Stimulated activated CD4-positive, alpha-beta T cell treated with anti-CD3 and anti-CD28 coated beads, Interleukin-4, amount 100 ng/mL, for 4 hours (primary cell): Measurements from ENCODE around the gene SUPT3H.
"Not testable (repeated sequence)": the region's sequence is repeated elsewhere in the genome, so short reads cannot be mapped to it uniquely, and the experiment has no call there.

Source experiments
- DNase-seq, 2 experiments: peaks; one replicate each; pipeline ENCODE4 v3.0.0-alpha.2; 2020

SUPT3H gene

DNA sequence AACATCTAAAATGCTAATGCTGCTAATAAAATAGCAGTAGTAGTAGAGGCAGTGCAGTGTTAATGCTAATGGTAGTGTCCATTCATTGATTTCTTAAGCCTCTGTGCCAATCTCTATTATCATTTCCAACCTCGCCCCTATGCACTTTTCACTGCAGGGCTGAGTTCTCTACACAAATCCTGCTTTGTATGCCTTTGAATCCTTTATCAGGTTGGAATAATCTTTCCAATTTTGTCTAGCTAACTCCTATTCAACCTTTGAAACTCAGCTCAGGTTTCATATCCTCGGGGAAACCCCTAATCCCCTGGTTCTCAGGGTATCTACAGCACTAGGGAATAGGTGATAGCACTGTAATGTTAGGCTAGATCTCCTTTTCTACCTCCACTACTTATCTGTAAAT, 333.6 kb downstream of the SUPT3H start:
- no peak for DNase-seq

DNA sequence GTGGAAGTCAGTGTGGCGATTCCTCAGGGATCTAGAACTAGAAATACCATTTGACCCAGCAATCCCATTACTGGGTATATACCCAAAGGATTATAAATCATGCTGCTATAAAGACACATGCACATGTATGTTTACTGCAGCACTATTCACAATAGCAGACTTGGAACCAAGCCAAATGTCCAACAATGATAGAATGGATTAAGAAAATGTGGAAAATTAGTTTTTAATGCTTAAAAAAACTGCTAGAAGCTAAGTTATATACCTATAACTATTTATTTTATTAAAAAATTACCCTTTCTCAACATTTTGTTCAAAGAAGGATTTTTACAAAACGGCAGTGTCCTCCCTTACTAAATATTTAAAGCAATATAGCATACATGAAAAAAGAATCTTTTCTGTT, 335.1 kb downstream of the SUPT3H start:
- DNase-seq = not testable (repeated sequence)

DNA sequence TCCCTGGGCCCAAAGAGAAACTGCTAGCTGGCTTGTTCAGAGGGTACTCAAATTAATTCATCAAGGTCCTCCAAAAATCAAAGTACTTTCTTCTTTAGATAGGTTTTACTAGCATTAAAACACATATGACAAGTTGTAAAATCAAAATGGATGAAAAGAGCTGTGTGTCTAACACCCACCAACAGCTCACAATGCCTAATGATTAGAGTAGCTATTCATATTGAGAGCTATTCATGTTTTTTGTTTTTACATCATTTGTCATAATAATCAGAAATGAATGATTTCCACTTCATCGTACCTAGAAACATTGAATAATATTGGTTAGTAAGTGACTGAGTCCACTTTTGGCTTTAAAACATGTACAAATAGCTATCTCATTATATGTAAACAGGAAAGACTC, 339.5 kb downstream of the SUPT3H start:
- DNase-seq = no peak

DNA sequence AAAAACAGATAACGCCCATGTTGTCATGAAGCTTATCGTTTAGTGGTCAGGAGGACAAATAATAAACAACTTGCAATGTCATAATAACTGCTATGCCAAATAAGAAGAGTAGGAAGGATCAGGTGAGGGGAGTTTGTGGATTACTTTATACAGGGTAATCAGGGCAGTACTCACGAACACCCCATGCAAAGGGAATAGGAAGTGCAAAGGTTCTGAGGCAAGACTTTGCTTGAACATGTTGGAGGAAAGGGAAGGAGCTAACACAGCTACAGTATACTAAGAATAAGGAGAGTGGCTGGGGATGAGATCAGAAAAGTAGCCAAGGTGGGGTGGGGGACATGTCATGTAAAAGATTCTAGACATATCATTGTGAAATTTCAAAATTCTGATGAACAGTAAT, 341.6 kb downstream of the SUPT3H start:
- no peak for DNase-seq

DNA sequence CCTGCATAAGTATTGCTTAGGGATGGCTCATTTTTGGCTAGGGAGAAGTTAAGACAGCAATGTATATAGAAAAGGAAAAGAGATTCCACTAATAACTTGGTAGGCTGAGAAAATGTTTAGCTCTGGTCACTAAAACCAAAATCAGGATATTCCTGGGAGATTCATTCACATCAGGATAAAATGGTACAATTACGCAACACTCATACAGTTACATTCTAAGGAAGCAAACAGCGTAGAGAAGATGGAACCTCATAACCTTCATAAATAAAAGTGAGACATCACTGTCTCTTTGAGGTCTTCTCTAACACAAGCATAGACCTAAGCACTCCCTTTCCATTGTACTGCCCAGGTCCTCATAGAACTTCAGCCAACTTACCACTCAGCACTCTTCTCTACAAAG, 345.3 kb downstream of the SUPT3H start:
- no peak for DNase-seq

DNA sequence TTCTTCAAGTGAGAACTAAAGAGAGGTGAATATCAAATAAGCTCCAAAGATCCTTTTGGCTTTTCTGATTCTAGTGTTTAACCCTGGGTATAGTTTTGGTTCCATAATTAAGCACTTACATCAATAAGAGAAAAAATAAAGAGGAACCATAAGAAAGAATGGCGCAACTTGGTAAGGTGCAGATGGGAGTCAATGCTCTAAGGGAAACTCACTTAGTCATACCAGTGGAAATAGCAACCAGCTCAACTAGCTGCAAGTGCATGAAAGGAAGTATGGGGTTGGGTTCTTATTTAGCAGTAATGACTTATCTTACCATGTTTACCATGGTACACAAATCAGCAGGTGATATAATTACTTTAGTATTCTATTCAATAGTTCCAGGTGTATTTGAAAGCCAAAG, 346.1 kb downstream of the SUPT3H start:
- no peak for DNase-seq

DNA sequence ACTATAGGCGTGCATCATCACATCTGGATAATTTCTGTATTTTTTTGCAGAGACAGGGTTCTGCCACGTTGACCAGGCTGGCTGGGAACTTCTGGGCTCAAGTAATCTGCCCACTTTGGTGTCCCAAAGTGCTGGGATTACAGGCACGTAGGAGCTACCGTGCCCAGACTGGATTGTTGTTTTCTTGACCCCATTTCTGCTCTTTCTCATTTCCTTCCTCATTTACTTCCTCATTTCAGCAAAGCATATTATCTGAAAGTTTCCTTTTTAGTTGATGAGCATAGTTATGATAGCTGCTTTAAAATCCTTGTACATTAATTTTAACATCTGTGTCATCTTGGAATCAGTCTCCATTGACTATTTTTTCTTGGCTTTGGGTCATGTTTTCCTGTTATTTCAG, 350.6 kb downstream of the SUPT3H start:
- DNase-seq = no peak

DNA sequence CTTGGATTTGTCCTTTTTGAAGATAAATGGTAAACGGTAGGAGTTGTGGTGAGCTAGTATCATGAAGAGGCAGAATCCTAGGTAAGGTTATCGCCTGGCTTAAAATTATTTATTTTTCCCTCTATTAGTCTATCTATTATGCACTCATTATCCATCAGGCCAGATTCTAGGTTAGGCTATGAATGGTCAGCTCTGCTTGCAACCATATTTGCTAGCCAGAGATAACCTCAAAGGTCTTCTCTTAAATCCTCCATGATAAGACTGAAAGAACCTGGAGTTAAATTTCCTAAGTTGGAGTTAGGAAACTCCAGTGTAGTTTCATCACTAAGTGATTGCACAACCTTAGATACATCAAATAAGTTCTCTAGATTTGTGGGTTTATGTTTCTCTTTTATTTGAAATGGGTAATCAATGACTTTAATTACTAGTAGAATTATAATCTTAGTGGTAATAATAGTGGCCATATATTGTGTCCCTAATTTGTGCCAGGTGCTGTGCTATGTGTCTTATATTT, 351.7 kb downstream of the SUPT3H start:
- no peak for DNase-seq

DNA sequence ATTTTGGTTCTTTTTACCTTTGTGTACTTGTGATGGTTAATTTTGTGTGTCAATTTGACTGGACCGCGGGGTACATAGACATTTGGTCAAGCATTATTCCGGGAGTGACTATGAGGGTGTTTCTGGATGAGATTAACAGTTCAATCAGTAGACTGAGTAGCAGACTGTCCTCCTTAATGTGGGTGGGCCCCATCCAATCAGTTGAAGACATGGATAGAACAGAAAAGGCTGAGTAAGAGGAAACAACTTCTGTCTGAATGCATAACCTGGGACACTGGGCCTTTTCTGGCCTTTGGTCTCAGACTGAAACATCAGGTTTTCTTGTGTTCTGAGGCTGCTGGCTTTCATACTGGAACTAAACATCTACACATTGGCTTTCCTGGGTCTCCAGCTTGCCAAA, 353.1 kb downstream of the SUPT3H start:
- no peak for DNase-seq

DNA sequence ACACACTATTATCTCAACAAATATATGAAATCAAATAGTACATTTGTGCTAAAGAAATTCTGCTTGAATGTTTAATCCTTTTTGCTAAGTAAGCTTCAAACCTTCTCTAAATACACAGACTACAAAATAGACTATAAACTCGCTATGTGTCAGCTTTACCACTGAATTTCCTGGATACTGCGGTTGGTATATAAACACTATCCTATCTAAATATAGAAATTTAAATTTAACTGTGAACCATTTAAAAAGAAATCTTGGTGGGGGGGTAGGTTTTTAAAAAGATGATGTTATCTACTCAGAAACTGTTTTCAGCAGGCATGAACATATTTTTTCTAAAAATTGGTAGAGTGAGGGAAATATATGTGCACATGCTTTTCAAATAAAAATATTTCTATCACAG, 356.1 kb downstream of the SUPT3H start:
- DNase-seq = no peak

DNA sequence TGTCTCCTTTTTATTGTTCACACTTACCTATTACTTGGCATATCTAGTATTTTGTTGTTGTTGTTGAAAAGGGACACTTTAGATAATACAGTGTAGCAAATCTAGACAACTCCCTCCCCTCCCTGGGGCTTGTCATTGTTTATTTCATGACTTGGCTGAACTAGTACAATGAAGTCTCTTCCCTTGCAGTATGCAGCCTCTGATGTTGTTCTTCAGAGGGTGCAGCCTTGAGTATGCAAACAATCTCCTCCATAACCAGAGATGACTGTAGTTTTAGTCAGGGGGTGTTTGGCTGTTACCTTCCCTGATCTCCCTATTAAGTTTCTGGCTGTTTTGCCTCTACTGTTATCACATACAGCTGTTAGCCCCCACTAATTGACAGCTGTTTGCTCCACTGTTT, 365.0 kb downstream of the SUPT3H start:
- no peak for DNase-seq

DNA sequence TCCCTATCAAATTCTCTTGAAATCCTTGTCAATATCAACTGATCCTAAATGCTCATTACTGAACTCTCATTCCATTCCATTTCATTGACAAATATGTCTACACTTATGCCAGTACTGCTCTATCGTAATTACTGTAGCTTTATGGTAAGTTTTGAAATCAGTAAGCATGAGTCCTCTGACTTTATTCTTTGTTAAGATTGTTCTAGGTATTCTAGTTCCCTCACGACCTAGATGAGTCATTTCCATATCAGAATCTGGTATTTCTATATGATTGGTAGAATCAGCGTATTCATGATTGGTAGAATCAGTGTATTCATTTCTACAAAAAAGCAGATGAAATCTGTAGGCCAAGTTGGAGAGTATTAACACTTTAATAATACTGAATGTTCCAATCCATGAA, 368.2 kb downstream of the SUPT3H start:
- no peak for DNase-seq

DNA sequence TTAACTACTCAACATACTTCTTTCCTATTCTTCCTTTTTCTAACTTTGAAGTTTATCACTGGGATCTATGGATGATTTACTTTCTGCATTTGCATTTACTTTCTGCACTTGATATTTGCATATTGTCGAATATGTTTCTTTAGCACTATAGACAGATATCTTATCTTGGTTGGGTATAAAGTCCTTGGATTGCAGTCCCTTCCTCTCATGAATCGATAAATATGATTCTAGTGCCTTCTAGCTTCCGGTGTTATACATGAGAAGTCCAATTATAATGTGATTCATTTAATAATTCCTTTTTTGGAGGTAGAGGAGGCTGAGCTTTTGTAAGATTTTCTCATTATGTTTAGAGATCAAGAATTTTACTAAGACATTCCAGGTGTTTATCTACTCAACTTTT, 370.8 kb downstream of the SUPT3H start:
- DNase-seq = no peak

DNA sequence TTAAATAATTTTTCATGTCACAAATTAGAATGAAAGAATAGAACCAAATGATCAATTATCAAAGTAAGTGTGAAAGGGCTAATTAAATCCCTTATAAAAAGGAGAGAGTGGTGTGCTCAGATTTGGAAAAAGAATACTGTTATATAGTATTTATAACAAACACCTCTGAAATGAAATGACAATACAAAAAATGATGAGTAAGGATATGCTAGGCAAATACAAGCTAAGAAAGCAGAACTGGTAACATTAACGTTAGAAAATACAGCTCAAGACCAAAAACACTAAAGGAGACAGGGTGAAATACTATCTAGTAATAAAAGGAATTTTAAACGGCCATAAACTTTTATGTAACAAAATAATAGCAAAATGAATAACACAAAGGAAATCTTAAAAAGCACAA, 373.8 kb downstream of the SUPT3H start:
- DNase-seq = no peak

DNA sequence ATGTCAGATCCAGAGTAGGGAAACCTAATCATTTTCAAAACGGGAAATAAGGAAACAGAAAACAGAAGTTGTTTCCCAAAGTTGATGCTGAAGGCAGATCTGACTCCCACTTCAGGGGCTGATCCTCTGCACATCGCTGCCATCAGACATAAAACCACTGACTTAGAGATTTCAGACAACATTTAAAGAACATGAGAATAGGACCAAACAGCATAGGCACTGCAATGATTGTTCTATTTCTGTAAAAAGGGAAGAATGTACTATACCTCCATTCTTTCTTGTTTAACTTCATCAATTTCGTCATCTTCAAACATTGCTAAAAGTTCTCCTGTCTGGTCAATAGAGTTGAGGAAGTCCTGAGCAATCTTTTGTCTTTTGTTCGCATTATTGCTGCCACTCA, 374.3 kb downstream of the SUPT3H start:
- DNase-seq = no peak

DNA sequence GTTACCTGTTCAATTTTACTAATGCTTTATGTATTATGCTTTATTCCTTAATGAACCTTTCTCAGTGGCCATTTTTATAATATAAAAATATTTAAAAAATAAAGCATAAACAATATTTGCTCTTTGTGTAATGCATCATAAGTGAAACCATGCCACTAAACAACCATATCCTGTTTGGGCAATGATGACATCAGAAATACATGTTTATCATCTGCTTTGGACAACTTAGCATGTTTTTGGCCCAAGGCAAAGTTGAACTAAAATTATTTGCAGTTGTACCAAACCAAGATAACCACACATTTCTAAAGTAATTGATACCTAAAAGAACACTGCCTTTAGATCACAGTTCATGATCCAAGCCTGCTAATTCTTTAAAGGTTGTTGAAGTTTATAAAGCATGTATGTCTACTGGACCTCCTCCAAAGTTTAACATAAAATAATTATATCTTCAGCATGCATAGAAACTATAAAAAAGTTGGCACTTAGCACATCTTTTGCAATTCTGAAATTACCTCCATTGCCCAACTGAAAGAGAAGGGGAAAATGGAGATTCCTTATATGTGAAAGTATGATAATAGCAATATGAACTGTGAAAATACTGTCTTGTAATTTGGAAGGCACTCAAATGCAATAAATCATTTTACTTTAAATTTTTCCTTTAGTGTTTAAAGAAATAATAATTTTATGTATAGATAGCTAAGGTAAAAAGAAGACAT, 375.2 kb downstream of the SUPT3H start:
- no peak for DNase-seq

DNA sequence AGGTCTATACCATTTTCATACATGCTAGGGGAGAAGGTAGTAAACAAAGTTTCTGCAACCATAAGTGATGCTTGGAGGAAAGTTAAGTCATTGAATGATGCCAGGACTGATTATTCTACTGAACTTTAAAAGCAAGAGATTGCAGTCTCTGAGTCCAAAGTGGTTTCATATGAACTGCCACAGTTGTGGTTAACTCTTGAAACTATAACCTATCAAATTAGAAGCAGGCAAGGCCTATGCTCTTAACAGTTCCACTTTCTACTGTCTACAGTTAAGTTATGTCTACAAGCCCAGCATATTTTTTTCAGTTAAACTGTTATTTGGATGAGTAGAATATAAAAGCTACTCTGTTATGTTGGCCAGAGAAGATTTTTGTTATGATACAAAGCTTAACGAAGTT, 376.1 kb downstream of the SUPT3H start:
- no peak for DNase-seq

DNA sequence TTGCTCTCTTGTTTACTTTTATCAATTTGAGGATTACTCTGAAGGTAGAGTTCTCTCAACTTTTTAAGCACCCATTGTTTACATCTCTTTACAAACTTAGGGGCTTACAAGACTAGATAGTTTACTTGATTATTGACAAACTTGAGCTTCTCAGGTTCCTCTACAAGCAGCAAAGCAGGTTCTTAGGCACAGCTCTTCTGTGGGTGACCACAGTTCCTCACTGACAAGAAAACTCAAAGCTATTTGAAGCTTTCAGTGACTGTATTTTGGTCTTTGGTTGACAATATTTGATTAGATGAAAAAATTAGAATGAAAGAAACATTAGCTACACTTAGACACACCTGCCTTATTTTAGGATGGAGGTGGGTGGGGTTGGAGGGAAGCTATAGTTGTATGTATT, 376.9 kb downstream of the SUPT3H start:
- DNase-seq = no peak

DNA sequence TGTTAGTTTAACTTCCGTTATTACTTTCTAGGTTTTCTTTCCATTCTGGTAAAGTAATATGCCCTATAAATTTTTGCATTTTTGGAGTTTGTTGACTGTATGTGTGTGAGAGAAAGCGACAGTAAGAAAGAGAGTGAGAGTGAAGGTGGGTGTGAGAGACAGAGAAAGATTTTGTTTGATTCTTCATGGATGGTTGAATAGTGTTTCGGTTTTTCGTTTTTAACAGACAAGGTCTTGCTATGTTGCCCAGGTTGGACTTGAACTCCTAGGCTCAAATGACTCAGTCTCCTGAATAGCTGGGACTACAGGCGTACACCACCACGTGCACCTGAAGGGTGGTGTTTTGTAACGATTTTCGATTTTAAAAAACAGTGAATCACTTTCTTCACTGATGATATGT, 378.7 kb downstream of the SUPT3H start:
- no peak for DNase-seq

DNA sequence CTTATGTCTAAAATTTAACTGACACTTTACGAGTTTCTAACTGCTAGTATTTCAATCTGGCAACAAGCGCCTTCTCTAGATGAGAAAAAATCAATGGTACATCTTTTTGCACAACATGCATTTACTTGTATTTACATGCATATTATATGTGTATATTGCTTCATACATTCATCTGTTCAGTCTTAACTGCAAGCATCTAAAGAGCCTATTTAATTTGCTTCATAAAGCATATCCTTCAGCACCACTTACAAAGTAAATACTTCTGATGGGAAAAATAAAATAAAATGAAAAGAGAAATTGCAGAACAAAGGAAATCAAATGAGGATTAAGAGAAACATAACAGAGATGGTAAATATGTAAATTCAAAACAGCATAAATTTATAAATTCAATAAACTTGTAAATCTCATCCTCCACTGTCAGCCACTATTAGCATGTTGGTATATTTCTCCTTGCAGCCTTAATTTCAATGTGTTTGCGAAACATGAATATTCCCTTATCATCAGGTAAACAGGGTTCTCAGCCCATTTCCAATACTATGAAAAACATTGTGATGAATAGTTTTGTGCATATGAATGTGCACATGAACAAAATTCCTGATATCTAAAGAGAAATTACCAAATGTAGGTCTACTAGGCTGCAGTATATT, 382.1 kb downstream of the SUPT3H start:
- no peak for DNase-seq

DNA sequence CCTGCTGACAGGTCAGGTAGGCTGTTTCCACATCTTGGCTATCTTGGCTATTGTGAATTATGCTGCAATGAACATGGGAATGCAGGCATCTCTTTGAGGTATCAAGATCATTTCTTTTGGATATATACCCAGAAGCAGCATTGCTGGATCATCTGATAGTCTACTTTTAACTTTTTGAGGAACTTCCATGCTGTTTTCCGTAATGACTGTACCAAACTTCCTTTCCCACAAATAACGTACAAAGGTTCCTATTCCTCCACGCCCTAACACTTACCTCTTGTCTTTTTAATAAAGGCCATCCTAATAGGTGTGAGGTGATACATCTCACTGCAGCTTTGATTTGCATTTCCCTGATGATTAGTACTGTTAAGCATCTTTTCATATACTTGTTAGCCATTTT, 388.3 kb downstream of the SUPT3H start:
- DNase-seq = no peak

DNA sequence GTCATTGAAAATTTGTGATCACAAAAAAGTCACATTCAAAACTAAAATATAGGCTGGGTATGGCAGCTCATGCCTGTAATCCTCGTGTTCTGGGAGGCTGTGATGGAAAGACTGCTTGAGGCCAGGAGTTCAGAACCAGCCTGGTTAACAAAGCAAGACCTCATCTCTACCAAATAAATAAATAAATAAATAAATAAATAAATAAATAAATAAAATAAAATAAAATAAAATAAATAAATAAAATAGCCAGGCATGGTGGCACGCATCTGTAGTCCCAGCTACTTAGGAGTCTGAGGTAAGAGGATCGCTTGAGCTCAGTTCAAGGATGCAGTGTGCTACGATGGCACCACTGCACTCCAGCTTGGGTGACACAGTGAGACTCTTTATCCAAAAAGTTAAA, 392.7 kb downstream of the SUPT3H start:
- DNase-seq = no peak

DNA sequence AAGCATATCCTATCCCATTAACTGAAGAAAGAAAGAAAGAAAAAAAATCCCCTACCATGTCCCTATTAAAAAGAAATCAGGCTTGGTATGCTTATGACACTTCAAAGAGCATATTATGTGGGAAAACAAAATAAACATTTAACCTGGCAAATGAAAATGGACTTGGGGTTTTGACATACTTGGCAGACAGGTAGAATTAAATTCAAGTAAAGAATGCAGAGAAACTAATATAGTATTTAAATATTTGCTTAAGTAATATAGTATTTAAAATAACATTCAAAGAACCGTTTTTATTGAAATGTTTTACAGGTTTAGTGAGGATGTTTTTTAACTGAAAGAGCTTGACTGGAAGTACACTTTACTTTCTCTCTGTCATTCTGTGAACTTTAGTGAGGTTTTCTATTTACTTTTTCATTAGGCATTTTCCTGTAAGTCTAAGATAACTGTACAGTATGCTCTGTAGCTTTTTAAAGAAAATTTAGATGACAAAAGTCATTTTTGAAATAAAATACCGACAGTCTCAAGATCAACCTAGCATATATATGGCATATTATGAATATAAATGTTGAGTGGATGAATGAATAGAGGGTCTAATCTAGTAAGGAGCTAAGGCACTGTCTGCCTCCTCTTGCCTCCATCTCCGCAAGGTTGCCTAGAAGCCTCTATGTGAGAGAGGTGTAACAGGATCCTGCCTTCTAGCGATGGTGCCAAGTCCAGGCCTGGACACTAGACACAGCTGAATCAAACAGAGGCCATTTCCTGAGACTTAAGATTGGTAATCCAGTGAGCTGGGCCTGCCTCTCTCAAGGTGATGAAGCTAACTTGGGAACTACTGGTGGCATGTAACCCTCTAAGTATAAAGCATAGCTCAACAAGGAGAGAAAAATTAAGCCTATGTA, 394.0 kb downstream of the SUPT3H start:
- DNase-seq = no peak

DNA sequence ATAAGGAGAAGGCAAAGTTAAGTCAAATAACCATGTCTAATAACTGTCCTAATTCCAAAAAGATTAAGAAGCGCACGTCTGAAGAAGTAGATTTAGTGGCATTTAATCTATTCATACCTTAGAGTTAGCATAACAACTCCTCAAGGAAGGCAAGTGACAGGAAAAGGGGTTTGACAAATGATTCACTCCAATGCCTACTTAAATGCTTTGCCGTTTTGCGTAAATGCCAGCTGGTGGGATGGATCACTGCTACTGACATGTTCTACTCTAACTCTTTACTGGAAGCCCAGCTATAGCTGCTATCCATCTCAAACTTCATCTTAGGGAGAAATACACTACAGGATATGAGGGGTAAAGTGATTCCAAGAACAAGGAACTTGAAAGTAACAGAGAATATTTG, 396.9 kb downstream of the SUPT3H start:
- DNase-seq = no peak
